BE2C (cell line): ENCODE data around the gene RAET1L.

ENCODE experiments used
- DNase-seq: peaks from one replicate; pipeline ENCODE4 v3.0.0-alpha.2; 2020
- H3K27me3 ChIP-seq: fragments of 250-450 bp; sonication (Bioruptor Pico); 2 replicates; pipeline ENCODE4 v1.5.1; 2020; ENCODE audit warnings: mild to moderate bottlenecking
- H3K36me3 ChIP-seq: fragments of 250-450 bp; sonication (Bioruptor Pico); 2 replicates; pipeline ENCODE4 v1.5.1; 2020; ENCODE audit warnings: mild to moderate bottlenecking
- H3K4me1 ChIP-seq: fragments of 250-450 bp; sonication (Bioruptor Pico); 2 replicates; pipeline ENCODE4 v1.5.1; 2020
- H3K4me3 ChIP-seq: 2 replicates; pipeline ENCODE4 v1.5.1; 2011; ENCODE audit warnings: low read depth, low read length
- H3K9me3 ChIP-seq: fragments of 250-450 bp; sonication (Bioruptor Pico); 2 replicates; pipeline ENCODE4 v1.5.1; 2020
- CTCF ChIP-seq: IDR thresholded peaks from 2 replicates; pipeline ENCODE4 v1.5.1; 2012; ENCODE audit warnings: mild to moderate bottlenecking, low read depth, low read length

The RAET1L gene

GRCh38 chr6:149984773-149985172 is 40.6 kb downstream of the RAET1L start:
- DNase-seq = no peak
- H3K4me1 ChIP-seq = no peaks in the 10 kb centered on the region
- TF ChIP-seq CTCF = no peak
- peaks cover 60% of the 10 kb centered on the region for H3K27me3 ChIP-seq
- no peak overlapping the region for H3K4me3 ChIP-seq
- H3K9me3 ChIP-seq = no peaks in the 10 kb centered on the region
- no peaks in the 10 kb centered on the region for H3K36me3 ChIP-seq

- no peaks in the 10 kb centered on the region for H3K36me3 ChIP-seq
- H3K4me1 ChIP-seq = no peaks in the 10 kb centered on the region
- H3K27me3 ChIP-seq = peaks cover 44% of the 10 kb centered on the region
- no peaks in the 10 kb centered on the region for H3K9me3 ChIP-seq
- no peak overlapping the region for H3K4me3 ChIP-seq
- no peak for DNase-seq
- TF ChIP-seq CTCF = no peak
Measured at GRCh38 chr6:149983145-149983544, 42.2 kb downstream of the RAET1L start.

- no peaks in the 10 kb centered on the region for H3K36me3 ChIP-seq
- H3K9me3 ChIP-seq = no peaks in the 10 kb centered on the region
- no peak for DNase-seq
- no peaks in the 10 kb centered on the region for H3K4me1 ChIP-seq
- H3K27me3 ChIP-seq = peaks cover 24% of the 10 kb centered on the region; the same call in 1 of the 2 replicates
- H3K4me3 ChIP-seq = no peak overlapping the region
- no peak for TF ChIP-seq CTCF
Measured at GRCh38 chr6:149979293-149979692, 46.0 kb downstream of the RAET1L start.

- no peak for DNase-seq
- no peaks in the 10 kb centered on the region for H3K4me1 ChIP-seq
- no peak overlapping the region for H3K4me3 ChIP-seq
- H3K27me3 ChIP-seq = peaks cover 27% of the 10 kb centered on the region; the same call in 1 of the 2 replicates
- no peaks in the 10 kb centered on the region for H3K36me3 ChIP-seq
- no peaks in the 10 kb centered on the region for H3K9me3 ChIP-seq
- TF ChIP-seq CTCF = no peak
Measured at GRCh38 chr6:149978610-149979009, 46.7 kb downstream of the RAET1L start.

GRCh38 chr6:149977221-149977620 is 48.1 kb downstream of the RAET1L start:
- Histone ChIP-seq H3K36me3 (no peaks in the 10 kb centered on the region), H3K4me1 (no peaks in the 10 kb centered on the region), H3K27me3 (peaks cover 19% of the 10 kb centered on the region; the same call in 1 of the 2 replicates), H3K4me3 (no peak overlapping the region), H3K9me3 (no peaks in the 10 kb centered on the region)
- no peak for TF ChIP-seq CTCF
- DNase-seq = no peak

- Histone ChIP-seq H3K27me3 (peaks cover 16% of the 10 kb centered on the region; the same call in 1 of the 2 replicates), H3K4me1 (no peaks in the 10 kb centered on the region), H3K4me3 (no peak overlapping the region), H3K36me3 (no peaks in the 10 kb centered on the region), H3K9me3 (no peaks in the 10 kb centered on the region)
- no peak for DNase-seq
- TF ChIP-seq CTCF = no peak
Measured at GRCh38 chr6:149975400-149975799, 49.9 kb downstream of the RAET1L start.
